ENCODE results near the gene CCDC148.

The CCDC148 gene

DNA sequence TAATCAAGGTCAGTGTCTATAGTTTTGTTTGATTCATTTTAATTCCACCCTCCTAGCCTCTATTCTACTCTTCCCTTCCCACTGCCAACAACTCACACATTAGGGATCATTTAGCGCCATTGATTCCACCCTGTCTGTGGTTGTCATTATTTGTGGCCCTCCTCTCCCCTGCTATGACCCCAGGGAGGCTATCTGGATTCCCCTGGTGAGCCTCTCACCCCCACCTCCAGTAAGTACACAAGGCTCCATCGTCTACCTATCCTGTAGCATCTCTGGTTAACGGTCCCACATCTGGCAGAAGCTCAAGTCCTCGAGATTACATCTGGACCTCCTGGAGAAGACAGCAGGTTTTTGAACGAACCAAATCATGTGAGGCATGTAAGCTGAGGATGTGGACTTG is 327.5 kb downstream of the CCDC148 start:
- Histone ChIP-seq H3K9me3 (ENCODE audit: severe bottlenecking) (no peaks in the 10 kb centered on the region), H3K36me3 (ENCODE audit: low read depth) (no peaks in the 10 kb centered on the region), H3K27ac (ENCODE audit: poor library complexity, severe bottlenecking) (no peak overlapping the region), H3K4me3 (ENCODE audit: severe bottlenecking) (no peak overlapping the region), H3K27me3 (ENCODE audit: insufficient read depth, poor library complexity, severe bottlenecking) (peaks cover 6% of the 10 kb centered on the region), H3K4me1 (ENCODE audit: insufficient read depth, poor library complexity, severe bottlenecking) (no peaks in the 10 kb centered on the region)
- no peak for ATAC-seq (ENCODE audit: low read depth)
- TF ChIP-seq, protein P1, sequence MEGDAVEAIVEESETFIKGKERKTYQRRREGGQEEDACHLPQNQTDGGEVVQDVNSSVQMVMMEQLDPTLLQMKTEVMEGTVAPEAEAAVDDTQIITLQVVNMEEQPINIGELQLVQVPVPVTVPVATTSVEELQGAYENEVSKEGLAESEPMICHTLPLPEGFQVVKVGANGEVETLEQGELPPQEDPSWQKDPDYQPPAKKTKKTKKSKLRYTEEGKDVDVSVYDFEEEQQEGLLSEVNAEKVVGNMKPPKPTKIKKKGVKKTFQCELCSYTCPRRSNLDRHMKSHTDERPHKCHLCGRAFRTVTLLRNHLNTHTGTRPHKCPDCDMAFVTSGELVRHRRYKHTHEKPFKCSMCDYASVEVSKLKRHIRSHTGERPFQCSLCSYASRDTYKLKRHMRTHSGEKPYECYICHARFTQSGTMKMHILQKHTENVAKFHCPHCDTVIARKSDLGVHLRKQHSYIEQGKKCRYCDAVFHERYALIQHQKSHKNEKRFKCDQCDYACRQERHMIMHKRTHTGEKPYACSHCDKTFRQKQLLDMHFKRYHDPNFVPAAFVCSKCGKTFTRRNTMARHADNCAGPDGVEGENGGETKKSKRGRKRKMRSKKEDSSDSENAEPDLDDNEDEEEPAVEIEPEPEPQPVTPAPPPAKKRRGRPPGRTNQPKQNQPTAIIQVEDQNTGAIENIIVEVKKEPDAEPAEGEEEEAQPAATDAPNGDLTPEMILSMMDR (IDR thresholded peaks at IDR 0.05; ENCODE audit: poor library complexity, severe bottlenecking), result no peak
- no peak for DNase-seq (ENCODE audit: low spot score)

DNA sequence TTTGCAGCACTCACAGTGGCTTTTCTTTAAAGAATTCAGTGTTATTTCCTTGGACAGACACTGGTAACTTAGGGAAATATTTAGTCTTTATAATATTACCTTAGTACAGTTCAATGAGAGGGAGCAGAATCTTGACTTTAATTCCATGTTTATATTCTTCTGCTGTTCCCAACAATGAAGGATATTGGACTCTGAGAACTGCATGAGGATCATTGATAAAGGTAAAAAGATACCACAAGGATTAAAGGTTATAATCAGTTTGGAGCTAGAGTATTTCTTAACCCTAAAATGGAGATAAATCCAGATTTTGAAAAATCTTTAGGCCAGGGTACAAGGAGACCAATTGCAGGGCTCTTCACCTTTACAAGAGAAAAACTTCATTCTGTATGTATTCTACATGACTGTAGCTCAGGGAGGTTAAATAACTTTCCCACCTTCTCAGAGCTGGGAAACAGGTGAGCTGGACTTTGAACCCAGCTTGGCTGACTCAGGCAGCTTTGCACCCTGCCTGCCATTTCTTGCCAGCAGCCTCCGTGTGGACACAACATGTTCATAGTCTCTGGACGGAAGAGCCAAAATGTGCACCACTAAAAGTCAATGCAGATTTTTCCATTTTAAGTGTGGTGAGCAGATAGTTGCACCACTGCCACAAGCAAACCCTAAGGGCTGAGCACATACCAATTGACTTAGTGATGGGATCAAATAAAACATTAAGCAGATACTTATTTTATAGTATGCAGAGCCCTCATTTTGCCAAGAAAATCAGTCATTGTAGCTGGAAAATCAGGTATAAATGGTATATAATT is 328.2 kb downstream of the CCDC148 start:
- DNase-seq (ENCODE audit: low spot score), result no peak

DNA sequence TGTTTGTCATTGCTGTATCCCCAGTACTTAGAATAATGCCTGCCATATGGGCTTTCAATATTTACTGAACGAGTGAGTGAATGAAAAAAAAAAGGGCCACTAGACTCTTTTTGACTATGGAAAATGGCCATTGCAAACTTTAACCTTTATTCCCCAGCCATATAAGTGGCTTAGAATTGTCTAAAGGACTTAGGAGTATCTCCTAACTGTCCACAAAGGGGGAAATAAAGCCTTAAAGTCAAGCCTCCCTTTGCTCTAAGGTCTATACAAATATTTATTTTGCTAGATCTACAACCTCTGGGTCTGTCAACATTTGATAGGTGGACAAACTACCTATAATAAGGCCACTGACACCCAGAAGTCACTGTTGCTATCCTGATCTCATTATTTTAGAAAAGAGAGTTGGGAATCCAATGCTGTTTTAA is 329.2 kb downstream of the CCDC148 start:
- Histone ChIP-seq H3K4me1 (ENCODE audit: insufficient read depth, poor library complexity, severe bottlenecking) (no peaks in the 10 kb centered on the region), H3K27ac (ENCODE audit: poor library complexity, severe bottlenecking) (no peak overlapping the region), H3K4me3 (ENCODE audit: severe bottlenecking) (no peak overlapping the region), H3K27me3 (ENCODE audit: insufficient read depth, poor library complexity, severe bottlenecking) (peaks cover 6% of the 10 kb centered on the region), H3K36me3 (ENCODE audit: low read depth) (no peaks in the 10 kb centered on the region), H3K9me3 (ENCODE audit: severe bottlenecking) (no peaks in the 10 kb centered on the region)
- TF ChIP-seq, protein P1 (IDR thresholded peaks at IDR 0.05; ENCODE audit: poor library complexity, severe bottlenecking), result no peak
- no peak for ATAC-seq (ENCODE audit: low read depth)
- no peak for DNase-seq (ENCODE audit: low spot score)

More for the DNA sequence above, 328.2 kb downstream of the CCDC148 start:
- no peak overlapping the region for H3K4me3 ChIP-seq (ENCODE audit: severe bottlenecking)
- ATAC-seq (ENCODE audit: low read depth), result no peak
- H3K27me3 ChIP-seq (ENCODE audit: insufficient read depth, poor library complexity, severe bottlenecking), result peaks cover 6% of the 10 kb centered on the region
- no peaks in the 10 kb centered on the region for H3K4me1 ChIP-seq (ENCODE audit: insufficient read depth, poor library complexity, severe bottlenecking)
- TF ChIP-seq, protein P1 (IDR thresholded peaks at IDR 0.05; ENCODE audit: poor library complexity, severe bottlenecking), result no peak
- H3K36me3 ChIP-seq (ENCODE audit: low read depth), result no peaks in the 10 kb centered on the region
- H3K9me3 ChIP-seq (ENCODE audit: severe bottlenecking), result no peaks in the 10 kb centered on the region
- no peak overlapping the region for H3K27ac ChIP-seq (ENCODE audit: poor library complexity, severe bottlenecking)

DNA sequence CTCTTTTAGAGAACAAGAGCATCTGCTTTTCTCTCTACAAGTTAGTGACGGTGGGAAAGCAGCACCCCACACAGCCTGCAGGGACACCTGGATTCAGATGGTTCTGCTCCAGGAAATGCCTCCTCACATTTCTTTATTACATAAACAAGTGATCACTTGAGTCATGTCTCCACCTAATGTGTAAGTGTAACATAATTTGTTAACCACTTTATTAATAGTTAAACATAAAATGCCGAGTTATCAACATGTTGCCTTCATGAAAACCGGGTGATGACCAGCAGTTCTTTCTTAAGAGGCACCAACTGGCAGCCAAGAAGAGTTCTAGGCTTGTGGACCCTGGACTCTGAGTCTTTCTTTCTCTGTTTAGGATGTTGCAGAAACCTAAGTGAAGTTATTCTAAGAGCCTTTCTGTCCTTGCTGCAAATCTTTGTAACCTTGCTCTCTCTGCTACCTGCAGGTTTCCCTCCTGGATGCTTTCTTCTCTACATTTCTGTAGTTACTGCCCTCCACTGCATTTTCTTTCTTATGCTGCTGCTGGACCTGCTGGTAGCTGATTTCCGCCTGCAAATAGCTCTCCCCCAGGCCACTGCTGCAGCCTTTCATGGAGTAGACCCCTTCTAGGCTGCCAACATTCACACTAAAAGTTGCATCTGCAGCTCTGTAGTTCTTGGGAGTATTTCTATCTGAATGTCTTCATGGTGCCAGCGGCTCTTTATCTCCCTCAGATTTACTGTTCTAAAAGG is 330.6 kb downstream of the CCDC148 start:
- Histone ChIP-seq H3K36me3 (ENCODE audit: low read depth) (no peaks in the 10 kb centered on the region), H3K4me1 (ENCODE audit: insufficient read depth, poor library complexity, severe bottlenecking) (no peaks in the 10 kb centered on the region), H3K4me3 (ENCODE audit: severe bottlenecking) (no peak overlapping the region), H3K9me3 (ENCODE audit: severe bottlenecking) (no peaks in the 10 kb centered on the region), H3K27me3 (ENCODE audit: insufficient read depth, poor library complexity, severe bottlenecking) (no peaks in the 10 kb centered on the region), H3K27ac (ENCODE audit: poor library complexity, severe bottlenecking) (no peak overlapping the region)
- TF ChIP-seq, protein P1 (IDR thresholded peaks at IDR 0.05; ENCODE audit: poor library complexity, severe bottlenecking), result no peak
- ATAC-seq (ENCODE audit: low read depth) (0 out of 3 replicates have a peak, but pooled peaks have one; percentile 27), DNase-seq (ENCODE audit: low spot score) (no peak)
